Right atrium auricular region (tissue), 2 donors: ENCODE results near the gene ABHD17B. TPM values are rescaled to one million over a fixed set of nuclear protein-coding genes. Genes with fewer than 3 reads are reported as not detected.

Experiments
- DNase-seq: peaks from one replicate; pipeline ENCODE4 v3.0.0-alpha.2; 2019; ENCODE audit warnings: low spot score
- H3K27ac ChIP-seq, 2 donors: fragments of 200-600 bp; sonication (generic); 1 replicate in 1 of 2; 2 replicates in 1 of 2; pipeline ENCODE4 v1.5.1; 2016 to 2019
- H3K27me3 ChIP-seq, 2 donors: fragments of 200-600 bp; sonication (generic); one replicate each; pipeline versions ENCODE4 v1.5.1 to v1.6.0; 2017 to 2019
- H3K36me3 ChIP-seq: fragments of 200-600 bp; sonication (generic); one replicate; pipeline ENCODE4 v1.5.1; 2016
- H3K4me1 ChIP-seq, 2 donors: fragments of 200-600 bp; sonication (generic); one replicate each; pipeline versions ENCODE4 v1.5.1 to v1.6.0; 2017 to 2019
- H3K4me3 ChIP-seq, 2 donors: fragments of 200-600 bp; sonication (generic); 1 replicate in 1 of 2; 2 replicates in 1 of 2; pipeline ENCODE4 v1.5.1; 2017 to 2019; ENCODE audit warnings: mild to moderate bottlenecking in 1 of 2, moderate library complexity in 1 of 2
- H3K9me3 ChIP-seq, 2 donors: fragments of 200-600 bp; sonication (generic); one replicate each; pipeline ENCODE4 v1.5.1; 2019
- total RNA-seq, 2 donors: library from RNA; depleted of rRNA; stranded (reverse); fragments of >200 nt; gene quantifications; one replicate each; pipeline ENCODE4 v1.1.0, GENCODE V29; 2016
- TF ChIP-seq, protein P1 (sequence below), 2 donors: fragments of 200-600 bp; sonication (generic); IDR thresholded peaks; one replicate each; pipeline ENCODE4 v1.5.1; 2019; ENCODE audit warnings: antibody characterized with exemption in 2 of 2

ABHD17B gene
- total RNA-seq, 2 donors from 2014 or later: 13.0 to 14.1 TPM

DNA sequence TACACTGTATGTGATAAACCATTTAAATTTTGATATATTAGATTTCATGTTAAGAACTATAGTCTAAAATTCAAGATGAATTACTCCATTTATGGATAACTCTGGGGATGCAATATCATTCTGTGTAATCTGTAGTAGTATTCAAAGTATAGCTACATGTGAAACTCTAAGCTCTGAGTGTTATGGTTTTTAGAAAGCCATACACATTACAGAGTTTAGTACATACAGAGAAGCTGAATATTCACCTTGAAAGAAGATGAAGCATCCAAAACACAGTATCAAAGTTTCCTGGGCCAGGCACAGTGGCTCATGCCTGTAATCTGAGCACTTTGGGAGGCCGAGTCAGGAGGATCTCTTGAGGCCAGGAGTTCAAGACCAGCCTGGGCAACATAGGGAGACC is 25.0 kb downstream of the ABHD17B start:
- no peak for DNase-seq
- H3K4me1 ChIP-seq: peaks cover 0 to 5% of the 10 kb centered on the region in 2 donors

DNA sequence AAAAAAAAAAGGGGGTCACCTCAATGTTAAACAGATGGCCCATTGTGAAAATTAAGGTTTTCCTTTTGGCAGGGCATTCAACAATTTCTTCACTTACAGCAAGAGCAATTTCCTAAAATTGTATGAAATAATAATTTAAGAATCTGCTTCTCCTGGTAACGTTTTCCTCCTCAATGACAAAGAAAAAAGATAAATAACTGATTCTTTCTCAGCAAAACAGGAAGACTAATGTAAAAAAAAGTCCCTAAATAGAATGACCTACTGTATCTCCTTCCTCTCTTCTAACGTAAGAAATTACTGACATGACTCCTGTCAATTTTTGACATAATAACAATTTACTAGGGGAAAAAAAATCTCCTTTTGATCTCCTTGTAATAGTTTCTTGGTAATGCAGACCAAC is 25.5 kb downstream of the ABHD17B start:
- H3K9me3 ChIP-seq: peaks cover 0 to 33% of the 10 kb centered on the region in 2 donors
- H3K27me3 ChIP-seq: no peaks in the 10 kb centered on the region
- TF ChIP-seq, protein P1, sequence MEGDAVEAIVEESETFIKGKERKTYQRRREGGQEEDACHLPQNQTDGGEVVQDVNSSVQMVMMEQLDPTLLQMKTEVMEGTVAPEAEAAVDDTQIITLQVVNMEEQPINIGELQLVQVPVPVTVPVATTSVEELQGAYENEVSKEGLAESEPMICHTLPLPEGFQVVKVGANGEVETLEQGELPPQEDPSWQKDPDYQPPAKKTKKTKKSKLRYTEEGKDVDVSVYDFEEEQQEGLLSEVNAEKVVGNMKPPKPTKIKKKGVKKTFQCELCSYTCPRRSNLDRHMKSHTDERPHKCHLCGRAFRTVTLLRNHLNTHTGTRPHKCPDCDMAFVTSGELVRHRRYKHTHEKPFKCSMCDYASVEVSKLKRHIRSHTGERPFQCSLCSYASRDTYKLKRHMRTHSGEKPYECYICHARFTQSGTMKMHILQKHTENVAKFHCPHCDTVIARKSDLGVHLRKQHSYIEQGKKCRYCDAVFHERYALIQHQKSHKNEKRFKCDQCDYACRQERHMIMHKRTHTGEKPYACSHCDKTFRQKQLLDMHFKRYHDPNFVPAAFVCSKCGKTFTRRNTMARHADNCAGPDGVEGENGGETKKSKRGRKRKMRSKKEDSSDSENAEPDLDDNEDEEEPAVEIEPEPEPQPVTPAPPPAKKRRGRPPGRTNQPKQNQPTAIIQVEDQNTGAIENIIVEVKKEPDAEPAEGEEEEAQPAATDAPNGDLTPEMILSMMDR (IDR thresholded peaks at IDR 0.05): no peak
- H3K27ac ChIP-seq: no peak overlapping the region
- H3K4me1 ChIP-seq: peaks cover 0 to 5% of the 10 kb centered on the region in 2 donors
- H3K4me3 ChIP-seq: no peak overlapping the region
- no peaks in the 10 kb centered on the region for H3K36me3 ChIP-seq
- DNase-seq: no peak

More for the DNA sequence above, 25.0 kb downstream of the ABHD17B start:
- H3K4me3 ChIP-seq: no peak overlapping the region
- no peaks in the 10 kb centered on the region for H3K36me3 ChIP-seq
- peaks cover 0 to 28% of the 10 kb centered on the region in 2 donors for H3K9me3 ChIP-seq
- no peak overlapping the region for H3K27ac ChIP-seq
- no peaks in the 10 kb centered on the region for H3K27me3 ChIP-seq
- TF ChIP-seq, protein P1 (IDR thresholded peaks at IDR 0.05): no peak

DNA sequence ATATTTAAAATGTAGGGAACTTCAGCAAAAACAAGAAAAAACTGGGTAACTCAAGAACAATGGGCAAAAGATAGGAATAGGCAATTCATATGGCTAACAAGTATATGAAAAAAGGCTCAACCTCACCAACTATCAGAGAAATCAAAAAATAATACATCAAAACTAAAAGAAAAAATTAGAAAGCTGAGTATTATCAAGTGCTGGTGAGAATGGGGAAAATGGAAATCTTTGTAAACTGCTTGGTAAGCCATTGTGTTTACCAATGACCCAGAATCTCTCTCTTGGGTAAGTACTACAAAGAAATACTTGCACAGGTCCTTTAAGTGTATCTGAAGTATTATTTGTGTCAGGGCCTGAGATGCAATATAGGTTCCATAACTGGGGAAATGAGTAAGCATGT is 27.0 kb downstream of the ABHD17B start:
- Histone ChIP-seq H3K9me3 (peaks cover under 1 to 48% of the 10 kb centered on the region in 2 donors), H3K4me3 (no peak overlapping the region), H3K36me3 (no peaks in the 10 kb centered on the region), H3K4me1 (no peaks in the 10 kb centered on the region), H3K27me3 (no peaks in the 10 kb centered on the region), H3K27ac (no peak overlapping the region)
- DNase-seq: no peak
- TF ChIP-seq, protein P1 (IDR thresholded peaks at IDR 0.05): no peak

DNA sequence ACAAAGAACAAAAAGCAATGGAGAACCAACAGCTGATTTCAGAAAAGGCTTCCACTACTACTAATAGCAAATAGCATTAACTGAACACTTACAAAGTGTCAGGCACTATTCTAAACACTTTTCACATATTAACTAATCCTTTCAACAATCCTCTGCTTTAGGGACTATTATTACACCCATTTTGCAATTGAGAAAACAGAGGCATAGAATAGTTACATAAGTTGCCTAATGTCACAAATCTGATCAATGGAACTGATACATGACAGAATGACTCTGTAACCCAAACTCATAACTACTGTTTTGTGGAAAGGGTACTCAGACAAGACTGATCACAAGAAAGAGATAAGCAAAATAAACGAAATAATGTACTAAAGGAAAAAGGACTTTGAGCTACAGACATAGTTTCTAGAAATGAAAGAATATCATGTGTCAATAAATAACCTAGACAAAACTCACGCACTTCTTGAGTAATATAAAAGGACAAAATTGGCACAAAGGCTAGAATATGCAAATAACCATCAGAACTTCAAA is 31.3 kb downstream of the ABHD17B start:
- no peaks in the 10 kb centered on the region for H3K27me3 ChIP-seq
- H3K4me1 ChIP-seq: no peaks in the 10 kb centered on the region
- DNase-seq: no peak
- H3K4me3 ChIP-seq: no peak overlapping the region
- H3K9me3 ChIP-seq: peaks cover 6 to 63% of the 10 kb centered on the region in 2 donors
- no peak overlapping the region for H3K27ac ChIP-seq
- TF ChIP-seq, protein P1 (IDR thresholded peaks at IDR 0.05): no peak
- H3K36me3 ChIP-seq: no peaks in the 10 kb centered on the region

DNA sequence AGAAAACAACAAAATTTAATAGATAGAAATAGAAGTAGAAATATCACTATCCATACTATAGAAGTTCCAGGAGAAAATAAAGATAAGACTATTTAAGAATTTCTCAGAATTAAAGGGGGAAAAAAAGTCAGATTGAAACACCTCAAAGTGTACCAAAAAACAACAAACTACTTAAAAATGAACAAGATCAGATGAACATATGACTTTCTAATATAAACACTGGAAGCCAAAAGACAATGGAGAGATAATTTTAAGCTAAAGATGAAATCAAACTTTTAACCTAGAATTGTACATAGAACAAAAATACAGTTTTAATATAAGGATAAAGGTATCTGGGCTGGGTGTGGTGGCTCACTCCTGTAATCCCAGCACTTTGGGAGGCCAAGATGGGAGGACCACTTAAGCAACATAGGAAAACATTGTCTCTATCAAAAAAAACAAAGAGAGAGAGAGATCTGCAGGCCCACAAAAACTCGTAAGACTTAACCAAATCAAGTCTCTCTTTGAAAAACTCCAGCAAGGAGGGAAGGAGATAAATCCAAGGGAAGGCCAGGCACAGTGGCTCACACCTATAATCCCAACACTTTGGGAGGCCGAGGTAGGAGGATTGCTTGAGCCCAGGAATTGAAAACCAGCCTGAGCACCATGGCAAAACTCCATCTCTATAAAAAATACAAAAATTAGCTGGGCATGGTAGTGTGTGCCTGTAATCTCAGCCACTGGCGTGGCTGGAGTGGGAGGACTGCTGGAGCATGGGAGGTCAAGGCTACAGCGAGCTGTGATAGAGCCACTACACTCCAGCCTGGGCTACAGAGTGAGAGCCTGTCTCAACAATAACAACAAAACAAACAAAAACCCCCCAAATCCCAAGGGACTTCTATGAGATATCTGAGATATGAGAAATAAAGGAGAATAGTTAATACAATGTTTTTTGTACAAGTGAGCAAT is 32.4 kb downstream of the ABHD17B start:
- Histone ChIP-seq H3K36me3 (no peaks in the 10 kb centered on the region), H3K4me3 (no peak overlapping the region), H3K4me1 (no peaks in the 10 kb centered on the region), H3K9me3 (peaks cover 6 to 51% of the 10 kb centered on the region in 2 donors), H3K27me3 (no peaks in the 10 kb centered on the region), H3K27ac (no peak overlapping the region)
- DNase-seq: no peak
- TF ChIP-seq, protein P1 (IDR thresholded peaks at IDR 0.05): no peak
